H7 (cell line): ENCODE measurements around the gene DIP2C. TPM values are rescaled to one million over a fixed set of nuclear protein-coding genes. Genes with fewer than 3 reads are reported as not detected.
"Not testable (repeated sequence)": the region's sequence is repeated elsewhere in the genome, so short reads cannot be mapped to it uniquely, and the experiment has no call there.

Experiments
- DNase-seq: peaks from one replicate; pipeline ENCODE4 v3.0.0; 2012
- H3K27me3 ChIP-seq: 2 replicates; pipeline ENCODE4 v1.6.0; 2011; ENCODE audit warnings: mild to moderate bottlenecking, low read length; ENCODE audit not compliant: control insufficient read depth, insufficient read depth
- H3K36me3 ChIP-seq: replicated peaks from 2 replicates; pipeline ENCODE4 v1.5.1; 2011; ENCODE audit warnings: low read length; ENCODE audit not compliant: control insufficient read depth, insufficient read depth
- H3K4me3 ChIP-seq: 2 replicates; pipeline ENCODE4 v1.5.1; 2011; ENCODE audit warnings: low read depth, mild to moderate bottlenecking, control low read depth, low read length, moderate library complexity; ENCODE audit not compliant: insufficient read depth
- total RNA-seq: library from RNA; depleted of rRNA; stranded (reverse); fragments of >200 nt; shearing (Covaris generic); gene quantifications from 2 replicates; pipeline ENCODE4 v1.2.3, GENCODE V29; 2014

The DIP2C gene
- total RNA-seq, 1 experiment from 2014 or later: 4.8 TPM

GRCh38 chr10:369684-370448, 319.6 kb downstream of the DIP2C start:
- Histone ChIP-seq H3K4me3 (no peak overlapping the region), H3K27me3 (no peaks in the 10 kb centered on the region), H3K36me3 (no peaks in the 10 kb centered on the region)
- DNase-seq: no peak

GRCh38 chr10:369221-369683, 320.2 kb downstream of the DIP2C start:
- H3K36me3 ChIP-seq: no peaks in the 10 kb centered on the region
- H3K27me3 ChIP-seq: no peaks in the 10 kb centered on the region
- no peak for DNase-seq

DNA sequence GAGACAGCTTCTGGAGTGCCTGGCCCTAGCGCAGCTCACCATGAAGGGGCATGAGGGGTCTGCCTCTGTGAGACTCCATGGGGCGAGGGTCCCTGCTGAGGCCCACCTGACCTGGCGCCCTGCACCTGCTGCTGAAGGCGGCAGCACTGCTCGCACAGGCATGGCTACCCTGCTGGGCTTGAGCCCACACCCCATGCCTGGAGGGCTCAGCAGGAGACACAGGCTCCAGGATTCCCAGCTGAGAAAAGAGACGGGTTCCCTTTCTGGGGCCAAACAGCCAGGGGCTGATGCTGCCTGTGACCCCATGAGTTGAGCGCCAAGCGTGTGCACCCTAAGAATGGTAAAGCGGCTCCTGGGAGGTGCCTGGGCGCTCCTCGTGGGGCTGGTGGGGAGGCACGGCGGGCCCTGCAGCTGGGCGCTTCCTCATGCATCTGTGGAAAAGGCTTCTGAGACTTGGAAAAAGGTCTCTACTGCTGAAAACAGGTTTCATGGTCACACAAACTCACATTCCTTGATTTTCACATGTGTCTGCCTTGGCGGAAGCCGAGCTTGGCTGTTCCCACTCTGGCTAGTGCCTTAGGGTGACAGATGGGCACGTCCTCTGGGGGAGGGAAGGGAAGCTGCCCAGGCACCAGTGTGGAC, 320.8 kb downstream of the DIP2C start:
- Histone ChIP-seq H3K36me3 (no peaks in the 10 kb centered on the region), H3K27me3 (no peaks in the 10 kb centered on the region), H3K4me3 (no peak overlapping the region)
- no peak for DNase-seq

More at GRCh38 chr10:369221-369683, 320.2 kb downstream of the DIP2C start:
- H3K4me3 ChIP-seq: no peak overlapping the region

DNA sequence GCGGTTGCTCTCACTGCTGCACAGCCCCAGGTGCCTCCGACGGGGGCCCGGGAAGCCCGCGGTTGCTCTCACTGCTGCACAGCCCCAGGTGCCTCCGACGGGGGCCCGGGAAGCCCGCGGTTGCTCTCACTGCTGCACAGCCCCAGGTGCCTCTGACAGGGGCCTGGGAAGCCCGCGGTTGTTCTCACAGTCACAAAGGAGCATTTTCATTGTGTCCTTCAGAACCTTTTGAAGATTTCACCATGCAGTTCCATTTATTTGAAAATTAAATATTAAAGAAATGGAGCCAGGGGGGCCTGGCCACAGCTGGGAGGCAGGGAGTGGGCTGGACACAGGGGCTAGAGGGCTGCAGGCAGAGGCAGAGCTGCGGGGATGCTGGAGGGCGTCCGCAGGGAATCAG, 321.4 kb downstream of the DIP2C start:
- H3K4me3 ChIP-seq, H3K27me3 ChIP-seq, H3K36me3 ChIP-seq, DNase-seq: not testable (repeated sequence)

DNA sequence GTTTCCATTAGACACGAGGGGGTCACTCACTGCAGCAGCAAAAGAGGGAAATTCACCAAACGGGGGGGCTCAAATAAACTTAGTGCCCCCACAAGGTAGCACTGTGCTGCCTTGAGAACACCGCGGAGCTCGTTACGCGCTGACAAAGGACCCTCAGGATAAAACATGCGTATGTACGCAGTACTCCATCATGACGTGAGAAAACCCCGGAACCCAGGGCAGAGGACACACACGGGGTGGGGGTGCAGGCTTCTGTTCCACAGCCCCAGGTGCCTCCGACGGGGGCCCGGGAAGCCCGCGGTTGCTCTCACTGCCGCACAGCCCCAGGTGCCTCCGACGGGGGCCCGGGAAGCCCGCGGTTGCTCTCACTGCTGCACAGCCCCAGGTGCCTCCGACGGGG, 321.8 kb downstream of the DIP2C start:
- no peaks in the 10 kb centered on the region for H3K36me3 ChIP-seq
- H3K4me3 ChIP-seq: no peak overlapping the region
- no peak for DNase-seq
- H3K27me3 ChIP-seq: no peaks in the 10 kb centered on the region

- no peaks in the 10 kb centered on the region; the same call in none of the 2 replicates for H3K36me3 ChIP-seq
- no peaks in the 10 kb centered on the region for H3K27me3 ChIP-seq
- DNase-seq: no peak
- no peak overlapping the region for H3K4me3 ChIP-seq
Observed at GRCh38 chr10:366186-366585, 323.3 kb downstream of the DIP2C start.

DNA sequence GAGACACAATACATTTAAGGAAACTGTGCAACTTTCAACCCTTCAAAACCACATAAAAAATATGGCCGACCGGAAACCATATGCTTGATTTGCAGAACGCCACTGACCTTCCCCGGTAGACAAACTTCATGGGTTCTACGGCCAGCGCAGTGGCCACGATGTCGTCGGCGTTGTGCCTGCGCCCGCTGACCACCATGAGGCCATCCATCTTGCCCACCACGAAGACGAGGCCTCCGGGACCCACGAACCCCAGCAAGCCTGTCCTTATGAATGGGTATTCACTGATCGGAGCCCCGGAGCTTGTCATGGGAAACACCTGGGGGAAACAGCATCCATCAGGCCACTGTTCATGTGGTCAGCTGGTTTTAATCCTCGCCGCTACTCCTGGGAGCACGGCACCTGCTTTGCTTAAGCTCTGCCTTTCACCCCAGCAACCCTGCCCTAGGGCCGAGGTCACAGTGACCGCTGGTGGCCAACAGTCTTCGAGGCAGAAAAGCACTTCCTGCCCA, 325.1 kb downstream of the DIP2C start:
- H3K27me3 ChIP-seq: no peaks in the 10 kb centered on the region
- no peak overlapping the region for H3K4me3 ChIP-seq
- no peaks in the 10 kb centered on the region; the same call in none of the 2 replicates for H3K36me3 ChIP-seq
- no peak for DNase-seq

DNA sequence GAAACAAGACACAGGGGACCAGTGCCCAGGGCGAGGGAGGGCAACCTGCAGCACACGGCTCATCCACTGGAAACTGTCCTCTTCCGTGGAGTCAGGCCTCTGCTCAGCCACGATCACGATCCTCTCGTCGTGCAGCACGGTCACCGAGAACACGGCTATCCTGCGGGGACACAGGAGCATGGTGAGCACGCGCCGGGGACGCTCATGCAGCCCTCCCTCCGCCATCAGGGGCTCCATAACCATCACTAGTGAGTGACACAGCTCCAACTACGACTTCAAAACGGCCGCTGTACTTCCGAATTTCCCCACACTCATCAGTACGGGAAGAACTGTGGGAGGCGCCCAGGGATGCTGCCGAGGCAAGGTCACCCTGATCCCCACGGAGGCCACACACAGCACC, 326.3 kb downstream of the DIP2C start:
- H3K36me3 ChIP-seq: no peaks in the 10 kb centered on the region; the same call in none of the 2 replicates
- H3K4me3 ChIP-seq: no peak overlapping the region
- H3K27me3 ChIP-seq: no peaks in the 10 kb centered on the region
- DNase-seq: no peak

DNA sequence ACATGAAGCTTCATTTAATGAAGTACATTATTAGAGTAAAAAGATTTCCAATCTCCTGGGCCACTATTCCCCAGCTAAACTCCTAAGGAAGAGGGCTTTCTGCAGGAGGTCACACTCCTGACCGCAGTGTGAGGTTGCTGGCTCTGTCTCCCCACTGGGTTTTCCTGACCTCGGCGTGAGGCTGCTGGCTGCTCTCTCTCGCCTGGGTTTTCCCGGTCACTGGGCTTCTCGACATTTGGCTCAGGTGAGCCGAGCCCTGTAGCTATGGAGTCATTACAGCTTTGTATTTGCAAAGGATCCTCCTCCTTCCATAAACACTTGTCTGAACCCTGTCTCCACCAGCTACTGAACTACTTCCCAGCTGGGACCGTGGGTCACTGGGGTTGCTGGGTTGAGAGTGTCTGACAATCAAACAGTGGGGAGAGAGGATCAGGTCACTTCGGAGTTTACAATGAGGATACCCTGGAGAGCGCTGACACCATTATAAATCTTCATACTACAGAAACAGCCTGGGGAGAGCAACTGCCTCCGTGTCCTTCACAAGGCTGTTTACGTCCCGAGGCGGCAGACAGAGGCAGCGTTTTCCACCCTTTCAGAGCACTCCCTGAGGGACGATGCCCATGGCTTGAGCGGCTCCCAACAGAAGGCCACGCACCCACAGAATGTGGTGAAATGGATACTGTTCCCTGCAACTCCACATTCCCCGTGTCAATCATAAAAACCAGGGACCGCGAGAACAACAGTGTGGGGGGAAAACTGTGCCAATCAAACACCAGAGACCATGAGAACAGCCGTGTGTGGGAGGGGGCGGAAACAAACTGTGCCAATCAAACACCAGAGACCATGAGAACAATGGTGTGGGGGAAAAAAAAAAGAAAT, 328.0 kb downstream of the DIP2C start:
- no peak for DNase-seq
- Histone ChIP-seq H3K27me3 (no peaks in the 10 kb centered on the region), H3K36me3 (no peaks in the 10 kb centered on the region; the same call in none of the 2 replicates), H3K4me3 (no peak overlapping the region)

GRCh38 chr10:360653-361052, 328.8 kb downstream of the DIP2C start:
- H3K27me3 ChIP-seq: no peaks in the 10 kb centered on the region

GRCh38 chr10:359762-360161, 329.7 kb downstream of the DIP2C start:
- Histone ChIP-seq H3K36me3 (peaks cover 1% of the 10 kb centered on the region), H3K27me3 (no peaks in the 10 kb centered on the region), H3K4me3 (no peak overlapping the region)
- DNase-seq: no peak

More at GRCh38 chr10:360653-361052, 328.8 kb downstream of the DIP2C start:
- H3K36me3 ChIP-seq: no peaks in the 10 kb centered on the region; the same call in none of the 2 replicates
- H3K4me3 ChIP-seq: no peak overlapping the region
- DNase-seq: no peak

DNA sequence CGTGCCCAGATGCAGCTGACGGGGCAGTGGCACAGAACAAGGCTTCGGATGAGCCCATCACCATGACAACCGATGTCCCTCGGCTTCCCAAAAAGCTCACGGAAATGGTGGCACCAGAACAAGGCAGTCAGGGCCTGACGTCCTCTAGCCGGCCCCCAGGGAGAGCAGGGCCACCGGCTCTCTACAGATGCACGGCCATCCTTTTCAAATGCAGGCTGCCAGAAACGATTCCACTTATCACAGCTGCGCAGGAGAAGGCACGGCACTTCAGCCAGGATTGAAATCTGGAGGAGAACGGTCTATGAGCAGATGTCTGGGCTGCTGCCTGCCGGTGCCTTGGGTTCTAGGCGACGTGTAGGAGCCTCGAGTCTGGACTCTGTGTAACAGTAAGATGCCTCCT, 330.4 kb downstream of the DIP2C start:
- DNase-seq: no peak

DNA sequence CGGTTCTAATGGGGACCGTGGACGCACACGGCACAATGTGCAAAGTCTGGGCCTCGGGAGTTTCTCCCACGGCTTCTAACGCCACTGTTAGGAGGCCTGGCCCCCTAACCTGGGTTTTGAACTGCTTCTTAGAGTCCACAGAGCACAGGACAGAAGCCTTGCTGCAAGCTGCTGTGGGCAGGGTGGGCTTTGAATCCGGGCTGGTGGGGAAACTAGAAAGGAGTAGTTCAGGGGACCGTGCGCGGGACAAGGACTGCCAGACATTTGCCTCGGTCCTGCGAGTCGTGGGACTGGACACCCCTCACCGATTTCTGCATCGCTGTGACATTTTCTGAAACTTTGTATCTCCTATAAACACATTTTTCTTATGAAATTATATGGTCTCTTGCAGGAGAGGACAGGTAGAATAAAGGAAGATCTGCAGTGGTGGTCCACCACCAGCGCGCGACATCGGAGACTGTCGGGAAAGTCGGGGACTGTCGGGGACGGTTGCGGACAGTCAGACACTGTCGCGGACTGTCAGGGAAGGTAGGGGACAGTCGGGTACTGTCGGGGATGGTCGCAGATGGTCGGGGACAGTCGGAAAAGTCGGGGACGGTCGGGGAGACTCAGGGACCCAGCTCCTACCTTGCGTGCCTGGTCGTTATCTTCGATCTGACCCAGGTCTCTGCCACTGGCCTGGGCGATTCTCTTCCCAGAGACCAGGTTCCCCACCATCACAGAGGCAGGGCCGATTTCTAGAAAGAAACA, 332.1 kb downstream of the DIP2C start:
- peaks cover 1% of the 10 kb centered on the region for H3K36me3 ChIP-seq
- H3K4me3 ChIP-seq: no peak overlapping the region
- no peak for DNase-seq
- H3K27me3 ChIP-seq: no peaks in the 10 kb centered on the region

More for the DNA sequence above, 330.4 kb downstream of the DIP2C start:
- Histone ChIP-seq H3K4me3 (no peak overlapping the region), H3K27me3 (no peaks in the 10 kb centered on the region), H3K36me3 (peaks cover 1% of the 10 kb centered on the region)

DNA sequence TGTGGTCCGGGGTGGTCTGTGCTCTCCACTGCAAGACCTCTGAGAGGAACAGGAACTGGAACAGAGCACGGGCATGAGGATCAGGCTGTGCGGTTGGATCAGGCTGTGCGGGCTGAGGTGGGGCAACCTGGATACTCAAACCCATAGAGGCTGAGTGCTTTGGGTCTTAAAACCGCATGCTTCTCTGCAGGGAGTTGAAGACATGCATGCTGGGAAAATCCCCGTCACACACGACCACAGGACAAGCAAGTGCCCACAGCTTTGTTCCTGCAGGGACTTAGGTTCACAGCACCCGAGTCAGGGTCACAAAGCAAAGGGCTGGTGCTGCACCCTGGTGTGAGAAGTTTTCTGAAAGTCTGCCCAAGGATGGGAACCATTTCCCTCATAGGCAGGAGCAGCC, 333.0 kb downstream of the DIP2C start:
- DNase-seq: no peak
- H3K4me3 ChIP-seq: no peak overlapping the region
- peaks cover 1% of the 10 kb centered on the region for H3K36me3 ChIP-seq
- H3K27me3 ChIP-seq: no peaks in the 10 kb centered on the region
